ENCODE data around the gene ATG4B.

GRCh38 chr2:241601841-241602240, 35.7 kb upstream of the ATG4B start:
- TF ChIP-seq, protein P1, sequence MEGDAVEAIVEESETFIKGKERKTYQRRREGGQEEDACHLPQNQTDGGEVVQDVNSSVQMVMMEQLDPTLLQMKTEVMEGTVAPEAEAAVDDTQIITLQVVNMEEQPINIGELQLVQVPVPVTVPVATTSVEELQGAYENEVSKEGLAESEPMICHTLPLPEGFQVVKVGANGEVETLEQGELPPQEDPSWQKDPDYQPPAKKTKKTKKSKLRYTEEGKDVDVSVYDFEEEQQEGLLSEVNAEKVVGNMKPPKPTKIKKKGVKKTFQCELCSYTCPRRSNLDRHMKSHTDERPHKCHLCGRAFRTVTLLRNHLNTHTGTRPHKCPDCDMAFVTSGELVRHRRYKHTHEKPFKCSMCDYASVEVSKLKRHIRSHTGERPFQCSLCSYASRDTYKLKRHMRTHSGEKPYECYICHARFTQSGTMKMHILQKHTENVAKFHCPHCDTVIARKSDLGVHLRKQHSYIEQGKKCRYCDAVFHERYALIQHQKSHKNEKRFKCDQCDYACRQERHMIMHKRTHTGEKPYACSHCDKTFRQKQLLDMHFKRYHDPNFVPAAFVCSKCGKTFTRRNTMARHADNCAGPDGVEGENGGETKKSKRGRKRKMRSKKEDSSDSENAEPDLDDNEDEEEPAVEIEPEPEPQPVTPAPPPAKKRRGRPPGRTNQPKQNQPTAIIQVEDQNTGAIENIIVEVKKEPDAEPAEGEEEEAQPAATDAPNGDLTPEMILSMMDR (IDR thresholded peaks at IDR 0.05) = no peak
- TF ChIP-seq EZH2 (IDR thresholded peaks at IDR 0.05) (no peak), EZH2phosphoT487 (IDR thresholded peaks at IDR 0.05) (no peak)
